C4-2B (cell line): ENCODE data around the gene PAXX.

ENCODE experiments used
- H3K27ac ChIP-seq: fragments of 450-650 bp; 2 replicates; pipeline ENCODE4 v1.5.1; 2017
- ZFX ChIP-seq: fragments of 450-650 bp; IDR thresholded peaks from 2 replicates; pipeline ENCODE4 v1.6.1; 2017
- TF ChIP-seq, protein P1 (sequence below): fragments of 450-650 bp; conservative IDR thresholded peaks from 2 replicates; pipeline ENCODE4 v1.5.1; 2017; ENCODE audit warnings: mild to moderate bottlenecking

The PAXX gene

GRCh38 chr9:137027369-137028262 is 35.4 kb downstream of the PAXX start, which contains the start of gene ABCA2:
Gene ABCA2, minus strand, starts transcription at chr9:137028237. Its CDS starts 97 bp downstream, at chr9:137028140.
- peak; percentile 54; the same call in 1 of the 2 replicates for TF ChIP-seq ZFX
- TF ChIP-seq, protein P1, sequence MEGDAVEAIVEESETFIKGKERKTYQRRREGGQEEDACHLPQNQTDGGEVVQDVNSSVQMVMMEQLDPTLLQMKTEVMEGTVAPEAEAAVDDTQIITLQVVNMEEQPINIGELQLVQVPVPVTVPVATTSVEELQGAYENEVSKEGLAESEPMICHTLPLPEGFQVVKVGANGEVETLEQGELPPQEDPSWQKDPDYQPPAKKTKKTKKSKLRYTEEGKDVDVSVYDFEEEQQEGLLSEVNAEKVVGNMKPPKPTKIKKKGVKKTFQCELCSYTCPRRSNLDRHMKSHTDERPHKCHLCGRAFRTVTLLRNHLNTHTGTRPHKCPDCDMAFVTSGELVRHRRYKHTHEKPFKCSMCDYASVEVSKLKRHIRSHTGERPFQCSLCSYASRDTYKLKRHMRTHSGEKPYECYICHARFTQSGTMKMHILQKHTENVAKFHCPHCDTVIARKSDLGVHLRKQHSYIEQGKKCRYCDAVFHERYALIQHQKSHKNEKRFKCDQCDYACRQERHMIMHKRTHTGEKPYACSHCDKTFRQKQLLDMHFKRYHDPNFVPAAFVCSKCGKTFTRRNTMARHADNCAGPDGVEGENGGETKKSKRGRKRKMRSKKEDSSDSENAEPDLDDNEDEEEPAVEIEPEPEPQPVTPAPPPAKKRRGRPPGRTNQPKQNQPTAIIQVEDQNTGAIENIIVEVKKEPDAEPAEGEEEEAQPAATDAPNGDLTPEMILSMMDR, result no peak
- peak within 1 kb of the TSS; percentile 91 for H3K27ac ChIP-seq

- no peak for TF ChIP-seq ZFX
- TF ChIP-seq, protein P1, result peak; percentile 88
- H3K27ac ChIP-seq, result peak overlapping the region; percentile 91
Measured at GRCh38 chr9:137028263-137029057, 36.2 kb downstream of the PAXX start.

DNA sequence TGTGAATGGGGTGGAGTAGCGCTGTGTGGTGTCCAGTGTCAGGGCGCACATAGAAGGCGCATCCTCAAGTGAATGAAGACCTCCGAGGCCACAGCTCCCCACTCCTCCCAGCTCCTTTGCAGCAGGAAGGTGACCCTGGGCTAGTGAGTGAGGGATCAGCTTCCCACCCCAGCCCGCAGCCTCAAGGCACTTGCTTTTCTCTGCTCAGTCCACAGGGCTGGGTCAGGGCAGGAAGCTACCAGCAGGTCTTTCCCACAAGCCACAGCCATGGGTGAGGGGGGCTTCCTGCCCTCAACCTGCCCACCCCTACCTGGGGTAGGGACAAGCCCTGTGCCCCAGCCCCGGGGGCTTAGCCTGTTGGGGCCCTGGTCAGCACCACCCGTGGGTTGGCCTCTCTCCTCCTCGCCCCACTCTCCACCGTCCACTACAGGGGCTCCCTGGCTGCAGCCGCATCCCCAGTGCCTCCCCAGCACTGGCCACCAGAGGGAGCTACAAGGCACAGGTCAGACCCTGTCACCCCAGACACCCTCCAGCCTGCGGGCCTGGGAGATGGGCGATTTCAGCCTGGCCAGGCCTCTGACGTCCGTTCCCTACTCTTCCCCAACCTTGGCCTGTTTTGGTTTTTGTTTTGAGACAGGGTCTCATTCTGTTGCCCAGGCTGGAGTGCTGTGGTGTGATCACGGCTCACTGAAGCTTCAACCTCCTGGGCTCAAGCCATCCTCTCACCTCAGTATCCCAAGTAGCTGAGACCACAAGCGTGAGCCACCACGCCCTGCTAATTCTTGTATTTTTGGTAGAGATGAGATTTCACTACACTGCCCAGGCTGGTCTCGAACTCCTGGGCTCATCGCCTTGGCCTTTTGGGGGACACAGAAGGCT is 37.1 kb downstream of the PAXX start:
- TF ChIP-seq, protein P1, result peak; percentile 97
- TF ChIP-seq ZFX, result no peak
- peak overlapping the region; percentile 91 for H3K27ac ChIP-seq

- H3K27ac ChIP-seq, result no peak overlapping the region
- TF ChIP-seq, protein P1, result no peak
- TF ChIP-seq ZFX, result no peak
Measured at GRCh38 chr9:137030006-137030405, 37.8 kb downstream of the PAXX start.

GRCh38 chr9:137030538-137031527 is 38.6 kb downstream of the PAXX start:
- TF ChIP-seq, protein P1, result no peak
- no peak for TF ChIP-seq ZFX
- no peak overlapping the region for H3K27ac ChIP-seq
